ENCODE measurements around the gene ACOT2. TPM values are rescaled to one million over a fixed set of nuclear protein-coding genes. Genes with fewer than 3 reads are reported as not detected.
A peak's percentile ranks its signal among the peaks of the same experiment; 100 is the strongest.

The ACOT2 gene
- total and polyA plus RNA-seq, 2 donors (not counting 1 experiment from before 2014, with no cell fraction given), result 8.3 to 17.7 TPM

GRCh38 chr14:73591690-73592449 is 22.9 kb downstream of the ACOT2 start, which contains the start of gene ACOT4:
Gene ACOT4, plus strand, starts transcription at chr14:73591873. Its CDS starts 87 bp downstream, at chr14:73591960.
- POLR2A ChIA-PET, result interaction anchor here (1.2 kb wide), 1 partner anchor 21 kb away, joined by 5 read pairs; the partner anchor contains the start of gene ACOT6
- H3K79me2 ChIP-seq (ENCODE audit: control insufficient read depth, insufficient read depth, low read length), result no peaks in the 10 kb centered on the region
- peaks cover 4 to 8% of the 10 kb centered on the region in 2 donors for H3K4me1 ChIP-seq (ENCODE audit: control insufficient read depth in 2 of 2, insufficient read depth in 2 of 2, low read length in 2 of 2)
- H3K9me3 ChIP-seq (ENCODE audit: control extremely low read depth in 1 of 3, control insufficient read depth in 2 of 3, insufficient read depth in 1 of 3, low read length in 2 of 3), result no peaks in the 10 kb centered on the region
- H3K27me3 ChIP-seq (replicated peaks in 1 of 4; ENCODE audit: control extremely low read depth in 1 of 4, control insufficient read depth in 3 of 4, insufficient read depth in 4 of 4, low read length in 3 of 4), result peaks cover 0 to 2% (median 0%) of the 10 kb centered on the region in 4 experiments
- intact Hi-C loops (cut with micrococcal nuclease), result loop anchor here (1.0 to 2.0 kb wide), 2 partner anchors 21 kb away; no protein-coding TSS in a partner anchor
- no peak within 1 kb of the TSS for H3K27ac ChIP-seq (ENCODE audit: low read length in 2 of 2)
- CTCF ChIA-PET, result interaction anchor here (1.2 kb wide), 1 partner anchor 21 kb away, joined by 4 read pairs; no protein-coding TSS in a partner anchor
- WGBS (ENCODE audit: insufficient coverage), result 3% methylated on average over 88 of the region's 89 CpGs
- ATAC-seq (ENCODE audit: low read depth) (peak; percentile 81), DNase-seq (peak; percentile 77)
- no peaks in the 10 kb centered on the region for H3K36me3 ChIP-seq (replicated peaks in 1 of 2; ENCODE audit: control extremely low read depth in 1 of 2, control insufficient read depth in 1 of 2, extremely low read depth in 1 of 2, insufficient read depth in 2 of 2, low read length in 1 of 2)
- H2AFZ ChIP-seq (ENCODE audit: insufficient read depth, low read depth, low read length, poor library complexity, severe bottlenecking), result peak within 1 kb of the TSS; percentile 90
- Mint-ChIP-seq H3K4me1 (peaks cover 3% of the 10 kb centered on the region), H3K4me3 (peak within 1 kb of the TSS; percentile 71), H3K27me3 (no peaks in the 10 kb centered on the region), H3K27ac (peak within 1 kb of the TSS; percentile 34), H3K9me3 (ENCODE audit: insufficient read depth) (no peaks in the 10 kb centered on the region)
- no peaks in the 10 kb centered on the region for H4K20me1 ChIP-seq (ENCODE audit: control insufficient read depth, insufficient read depth, low read length, poor library complexity, severe bottlenecking)
- H3K4me2 ChIP-seq (replicated peaks; ENCODE audit: low read depth, low read length, poor library complexity, severe bottlenecking), result peak within 1 kb of the TSS; percentile 89
- H3K4me3 ChIP-seq (ENCODE audit: control extremely low read depth in 1 of 5, extremely low read depth in 1 of 5, insufficient read depth in 1 of 5, low read depth in 2 of 5, low read length in 4 of 5), result peak within 1 kb of the TSS in 4 of 5 experiments; percentile 44 to 79 (median 66)
- TF ChIP-seq EZH2 (IDR thresholded peaks at IDR 0.05; ENCODE audit: borderline replicate concordance, insufficient read depth, low read depth, low read length, poor library complexity, severe bottlenecking), result no peak
- TF ChIP-seq CTCF (IDR thresholded peaks at IDR 0.05), result peak; percentile 18
- H3K9ac ChIP-seq (ENCODE audit: low read length), result peak within 1 kb of the TSS; percentile 69

- no peak overlapping the region for H2AFZ ChIP-seq (ENCODE audit: insufficient read depth, low read depth, low read length, poor library complexity, severe bottlenecking)
- no peak overlapping the region for H3K27ac Mint-ChIP-seq
- H3K4me1 ChIP-seq (ENCODE audit: control insufficient read depth in 2 of 2, insufficient read depth in 2 of 2, low read length in 2 of 2), result peaks cover 4 to 8% of the 10 kb centered on the region in 2 donors
- TF ChIP-seq EZH2 (IDR thresholded peaks at IDR 0.05; ENCODE audit: borderline replicate concordance, insufficient read depth, low read depth, low read length, poor library complexity, severe bottlenecking), result no peak
- TF ChIP-seq CTCF (IDR thresholded peaks at IDR 0.05), result no peak
- DNase-seq (no peak), ATAC-seq (ENCODE audit: low read depth) (no peak)
- H3K27me3 Mint-ChIP-seq, result no peaks in the 10 kb centered on the region
- H3K9ac ChIP-seq (ENCODE audit: low read length), result no peak overlapping the region
- CTCF ChIA-PET, result no interaction called here
- H3K9me3 Mint-ChIP-seq (ENCODE audit: insufficient read depth), result no peaks in the 10 kb centered on the region
- H3K4me3 ChIP-seq (ENCODE audit: control extremely low read depth in 1 of 5, extremely low read depth in 1 of 5, insufficient read depth in 1 of 5, low read depth in 2 of 5, low read length in 4 of 5), result no peak overlapping the region
- WGBS (ENCODE audit: insufficient coverage), result no CpG with 5 or more reads among the region's 9 CpGs
- H3K27me3 ChIP-seq (replicated peaks in 1 of 4; ENCODE audit: control extremely low read depth in 1 of 4, control insufficient read depth in 3 of 4, insufficient read depth in 4 of 4, low read length in 3 of 4), result peaks cover 0 to 2% (median 0%) of the 10 kb centered on the region in 4 experiments
- no peaks in the 10 kb centered on the region for H3K9me3 ChIP-seq (ENCODE audit: control extremely low read depth in 1 of 3, control insufficient read depth in 2 of 3, insufficient read depth in 1 of 3, low read length in 2 of 3)
- H3K79me2 ChIP-seq (ENCODE audit: control insufficient read depth, insufficient read depth, low read length), result no peaks in the 10 kb centered on the region
- intact Hi-C loops (cut with micrococcal nuclease), result no loop called here
- H4K20me1 ChIP-seq (ENCODE audit: control insufficient read depth, insufficient read depth, low read length, poor library complexity, severe bottlenecking), result no peaks in the 10 kb centered on the region
- H3K4me1 Mint-ChIP-seq, result peaks cover 3% of the 10 kb centered on the region
- POLR2A ChIA-PET, result no interaction called here
- no peaks in the 10 kb centered on the region for H3K36me3 ChIP-seq (replicated peaks in 1 of 2; ENCODE audit: control extremely low read depth in 1 of 2, control insufficient read depth in 1 of 2, extremely low read depth in 1 of 2, insufficient read depth in 2 of 2, low read length in 1 of 2)
- no peak overlapping the region for H3K27ac ChIP-seq (ENCODE audit: low read length in 2 of 2)
- no peak overlapping the region for H3K4me2 ChIP-seq (replicated peaks; ENCODE audit: low read depth, low read length, poor library complexity, severe bottlenecking)
- no peak overlapping the region for H3K4me3 Mint-ChIP-seq
These were observed 25.5 kb downstream of the ACOT2 start for GRCh38 chr14:73594491-73594890.
